ENCODE results near the gene ARHGEF16.

Gene ARHGEF16

DNA sequence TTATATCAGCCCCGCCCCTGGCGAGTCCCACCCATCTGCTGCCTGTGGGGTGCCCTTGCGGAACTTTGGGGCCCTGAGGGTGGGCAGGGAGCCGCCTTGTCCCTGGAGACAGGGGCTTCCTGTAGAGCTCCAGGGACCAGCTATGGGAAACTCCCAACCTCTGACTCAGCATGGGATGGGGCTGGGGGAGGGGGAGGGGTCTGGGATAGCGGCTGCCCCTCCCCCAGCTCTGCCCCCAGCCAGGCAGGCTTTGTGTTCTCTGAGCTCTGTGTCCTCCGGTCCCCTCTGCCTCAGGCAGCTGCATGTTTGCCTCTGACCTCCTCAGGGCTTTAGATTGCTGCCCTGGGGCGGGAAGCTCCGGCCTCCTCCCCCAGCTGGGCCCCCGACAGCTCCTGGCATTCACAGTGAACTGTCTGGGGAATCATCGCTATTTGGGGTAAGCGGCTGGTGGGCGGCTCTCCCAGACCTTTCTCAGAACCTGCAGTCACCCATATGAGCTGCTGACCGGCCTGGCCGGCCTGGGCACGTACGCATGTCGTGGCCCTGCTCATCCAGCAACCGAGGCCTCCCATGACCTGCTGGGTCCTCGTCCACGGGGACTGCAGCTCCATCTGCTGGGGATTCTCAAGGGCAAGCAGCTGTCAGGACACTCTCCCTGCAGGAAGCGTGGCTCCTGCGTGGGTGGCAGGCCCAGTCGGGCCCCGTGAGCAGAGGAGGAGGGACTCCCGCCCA is 17.1 kb downstream of the ARHGEF16 start:
- peak overlapping the region; percentile 67 for H3K27ac ChIP-seq (ENCODE audit: low read depth, low read length)
- H3K4me3 ChIP-seq (ENCODE audit: low read depth in 1 of 5, low read length in 5 of 5) = no peak overlapping the region
- H3K4me1 ChIP-seq (ENCODE audit: control insufficient read depth in 5 of 5, insufficient read depth in 5 of 5, low read length in 5 of 5) = peaks cover 3 to 54% (median 34%) of the 10 kb centered on the region in 5 donors
- H3K9me3 ChIP-seq (ENCODE audit: control insufficient read depth in 5 of 5, low read length in 5 of 5) = no peaks in the 10 kb centered on the region
- H3K36me3 ChIP-seq (ENCODE audit: control insufficient read depth in 5 of 5, insufficient read depth in 5 of 5, low read length in 5 of 5) = peaks cover 0 to 4% (median 0%) of the 10 kb centered on the region in 5 donors
- no peaks in the 10 kb centered on the region for H3K27me3 ChIP-seq (ENCODE audit: control insufficient read depth in 5 of 5, insufficient read depth in 4 of 5, low read length in 5 of 5)
- H3K9ac ChIP-seq (ENCODE audit: low read length in 5 of 5) = peak overlapping the region in 1 of 5 donors; percentile 53

DNA sequence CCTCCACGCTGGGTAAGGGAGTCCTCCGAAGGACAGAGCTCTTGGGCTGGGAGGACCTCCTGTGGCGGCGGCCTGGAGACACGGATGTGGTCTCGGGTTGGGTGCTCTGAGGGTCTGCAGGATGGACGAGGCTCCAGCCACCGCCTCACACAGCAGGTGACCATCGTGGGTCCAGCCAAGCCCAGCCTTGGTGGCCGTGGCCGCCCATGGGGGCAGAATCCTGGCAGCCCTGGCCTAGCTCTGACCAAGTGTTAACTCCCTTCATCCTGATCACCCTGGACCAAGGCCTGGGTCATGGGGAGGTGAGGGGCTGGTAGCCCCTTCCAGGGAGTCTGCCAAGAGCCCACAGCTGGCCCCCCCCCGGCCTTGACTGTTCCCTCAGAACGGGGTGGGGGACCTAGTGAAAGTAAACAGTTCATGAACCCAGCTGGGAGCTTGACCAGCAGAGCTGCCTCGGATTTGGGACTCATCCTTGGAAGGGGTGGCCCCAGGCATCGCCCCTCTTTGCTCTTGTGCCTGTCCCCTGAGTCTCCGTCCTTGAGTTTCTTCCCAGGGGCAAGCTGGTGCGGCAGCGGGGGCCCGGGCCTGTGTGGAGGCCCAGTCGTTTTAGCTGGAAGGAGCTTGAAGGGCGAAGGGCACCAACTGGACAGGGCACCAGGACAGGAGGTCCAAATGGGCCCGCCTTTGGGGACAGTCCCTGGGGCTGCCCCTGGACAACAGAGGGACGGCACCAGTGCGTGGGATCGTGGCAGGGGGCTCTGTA is 17.8 kb downstream of the ARHGEF16 start:
- H3K36me3 ChIP-seq (ENCODE audit: control insufficient read depth in 5 of 5, insufficient read depth in 5 of 5, low read length in 5 of 5) = peaks cover 0 to 4% (median 0%) of the 10 kb centered on the region in 5 donors
- H3K4me3 ChIP-seq (ENCODE audit: low read depth in 1 of 5, low read length in 5 of 5) = no peak overlapping the region
- H3K9ac ChIP-seq (ENCODE audit: low read length in 5 of 5) = peak overlapping the region in 1 of 5 donors; percentile 53
- H3K27me3 ChIP-seq (ENCODE audit: control insufficient read depth in 5 of 5, insufficient read depth in 4 of 5, low read length in 5 of 5) = no peaks in the 10 kb centered on the region
- peaks cover 3 to 47% (median 34%) of the 10 kb centered on the region in 5 donors for H3K4me1 ChIP-seq (ENCODE audit: control insufficient read depth in 5 of 5, insufficient read depth in 5 of 5, low read length in 5 of 5)
- no peaks in the 10 kb centered on the region for H3K9me3 ChIP-seq (ENCODE audit: control insufficient read depth in 5 of 5, low read length in 5 of 5)
- H3K27ac ChIP-seq (ENCODE audit: low read depth, low read length) = peak overlapping the region; percentile 67

DNA sequence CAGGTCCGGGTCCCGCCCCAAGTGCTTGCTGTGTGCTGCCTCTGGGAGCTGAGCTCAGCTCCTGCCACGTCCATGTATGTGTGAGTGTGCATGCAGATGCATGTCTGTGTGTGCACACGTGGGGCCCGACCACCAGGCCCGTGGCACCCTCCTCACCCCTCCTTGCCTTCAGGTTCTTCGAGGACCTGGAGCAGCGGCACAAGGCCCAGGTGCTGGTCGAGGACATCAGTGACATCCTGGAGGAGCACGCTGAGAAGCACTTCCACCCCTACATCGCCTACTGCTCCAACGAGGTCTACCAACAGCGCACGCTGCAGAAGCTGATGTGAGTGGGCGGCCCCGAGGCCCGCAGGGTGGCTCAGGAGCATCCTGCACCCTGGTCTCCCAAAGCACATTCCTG is 18.4 kb downstream of the ARHGEF16 start:
- Histone ChIP-seq H3K4me1 (ENCODE audit: control insufficient read depth in 5 of 5, insufficient read depth in 5 of 5, low read length in 5 of 5) (peaks cover 3 to 44% (median 34%) of the 10 kb centered on the region in 5 donors), H3K9ac (ENCODE audit: low read length in 5 of 5) (no peak overlapping the region), H3K4me3 (ENCODE audit: low read depth in 1 of 5, low read length in 5 of 5) (no peak overlapping the region), H3K27me3 (ENCODE audit: control insufficient read depth in 5 of 5, insufficient read depth in 4 of 5, low read length in 5 of 5) (no peaks in the 10 kb centered on the region), H3K36me3 (ENCODE audit: control insufficient read depth in 5 of 5, insufficient read depth in 5 of 5, low read length in 5 of 5) (peaks cover 0 to 4% (median 0%) of the 10 kb centered on the region in 5 donors), H3K9me3 (ENCODE audit: control insufficient read depth in 5 of 5, low read length in 5 of 5) (no peaks in the 10 kb centered on the region), H3K27ac (ENCODE audit: low read depth, low read length) (peak overlapping the region; percentile 37)

DNA sequence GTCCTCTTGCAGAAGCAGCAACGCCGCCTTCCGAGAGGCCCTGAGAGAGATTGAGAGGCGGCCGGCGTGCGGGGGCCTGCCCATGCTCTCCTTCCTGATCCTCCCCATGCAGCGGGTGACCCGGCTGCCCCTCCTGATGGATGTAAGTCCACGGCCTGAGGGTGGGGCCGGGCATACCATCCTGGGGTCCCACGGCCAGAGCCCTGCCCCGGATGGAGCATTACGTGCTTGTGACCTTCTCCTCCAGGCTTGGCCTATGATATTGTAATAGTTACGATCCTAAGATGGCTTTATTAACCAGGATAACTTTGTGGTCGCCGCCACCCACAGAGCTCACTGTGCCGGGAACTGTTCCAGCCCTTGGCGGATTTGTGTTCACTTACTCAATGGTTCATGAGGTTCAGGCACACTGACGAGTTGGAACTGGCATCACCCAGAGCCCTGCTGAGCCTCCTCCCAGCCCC is 18.9 kb downstream of the ARHGEF16 start:
- peaks cover 0 to 4% (median 2%) of the 10 kb centered on the region in 5 donors for H3K36me3 ChIP-seq (ENCODE audit: control insufficient read depth in 5 of 5, insufficient read depth in 5 of 5, low read length in 5 of 5)
- H3K27ac ChIP-seq (ENCODE audit: low read depth, low read length) = peak overlapping the region; percentile 37
- no peak overlapping the region for H3K4me3 ChIP-seq (ENCODE audit: low read depth in 1 of 5, low read length in 5 of 5)
- no peaks in the 10 kb centered on the region for H3K9me3 ChIP-seq (ENCODE audit: control insufficient read depth in 5 of 5, low read length in 5 of 5)
- no peak overlapping the region for H3K9ac ChIP-seq (ENCODE audit: low read length in 5 of 5)
- H3K4me1 ChIP-seq (ENCODE audit: control insufficient read depth in 5 of 5, insufficient read depth in 5 of 5, low read length in 5 of 5) = peaks cover 3 to 44% (median 34%) of the 10 kb centered on the region in 5 donors
- H3K27me3 ChIP-seq (ENCODE audit: control insufficient read depth in 5 of 5, insufficient read depth in 4 of 5, low read length in 5 of 5) = no peaks in the 10 kb centered on the region

DNA sequence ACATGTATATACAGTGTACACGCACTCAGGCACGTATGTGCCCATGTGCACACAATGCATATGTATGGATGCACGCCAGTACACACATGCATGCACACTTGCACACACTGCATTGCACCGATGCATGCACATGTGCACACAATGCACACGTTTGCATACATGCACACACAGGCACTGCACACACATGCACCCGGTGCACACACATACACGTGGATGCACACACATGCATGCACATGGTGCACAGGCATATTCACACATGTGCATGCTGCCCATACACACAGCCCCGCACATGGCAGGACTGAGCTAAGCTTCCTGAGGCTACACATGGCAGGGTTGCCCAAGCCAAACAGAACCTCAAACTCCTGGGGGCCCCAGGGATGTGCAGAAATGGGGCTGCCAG is 19.6 kb downstream of the ARHGEF16 start:
- peaks cover 3 to 44% (median 34%) of the 10 kb centered on the region in 5 donors for H3K4me1 ChIP-seq (ENCODE audit: control insufficient read depth in 5 of 5, insufficient read depth in 5 of 5, low read length in 5 of 5)
- no peaks in the 10 kb centered on the region for H3K27me3 ChIP-seq (ENCODE audit: control insufficient read depth in 5 of 5, insufficient read depth in 4 of 5, low read length in 5 of 5)
- H3K36me3 ChIP-seq (ENCODE audit: control insufficient read depth in 5 of 5, insufficient read depth in 5 of 5, low read length in 5 of 5) = peaks cover 0 to 4% (median 2%) of the 10 kb centered on the region in 5 donors
- no peaks in the 10 kb centered on the region for H3K9me3 ChIP-seq (ENCODE audit: control insufficient read depth in 5 of 5, low read length in 5 of 5)
- no peak overlapping the region for H3K27ac ChIP-seq (ENCODE audit: low read depth, low read length)
- peak overlapping the region in 1 of 5 donors; percentile 35 for H3K4me3 ChIP-seq (ENCODE audit: low read depth in 1 of 5, low read length in 5 of 5)
- H3K9ac ChIP-seq (ENCODE audit: low read length in 5 of 5) = no peak overlapping the region

DNA sequence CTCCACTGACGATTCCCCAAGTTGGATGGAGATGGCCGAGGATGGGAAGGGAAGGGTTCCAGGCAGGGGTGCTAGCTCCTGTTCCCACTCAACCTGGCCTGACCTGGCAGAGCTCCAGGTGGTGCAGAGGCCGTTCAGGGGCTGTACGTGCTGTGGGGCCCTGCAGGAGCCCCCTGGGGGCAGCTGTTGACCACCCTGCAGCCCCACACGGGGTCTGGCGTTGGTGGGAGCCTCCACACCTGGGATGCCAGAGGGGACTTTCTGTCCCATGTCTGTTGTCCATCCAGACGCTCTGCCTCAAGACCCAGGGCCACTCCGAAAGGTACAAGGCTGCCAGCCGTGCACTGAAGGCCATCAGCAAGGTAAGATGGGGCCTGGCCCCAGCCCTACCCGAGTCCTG is 20.0 kb downstream of the ARHGEF16 start:
- Histone ChIP-seq H3K4me1 (ENCODE audit: control insufficient read depth in 5 of 5, insufficient read depth in 5 of 5, low read length in 5 of 5) (peaks cover 3 to 44% (median 34%) of the 10 kb centered on the region in 5 donors), H3K4me3 (ENCODE audit: low read depth in 1 of 5, low read length in 5 of 5) (no peak overlapping the region), H3K9ac (ENCODE audit: low read length in 5 of 5) (no peak overlapping the region), H3K36me3 (ENCODE audit: control insufficient read depth in 5 of 5, insufficient read depth in 5 of 5, low read length in 5 of 5) (peaks cover 0 to 4% (median 2%) of the 10 kb centered on the region in 5 donors), H3K27ac (ENCODE audit: low read depth, low read length) (no peak overlapping the region), H3K27me3 (ENCODE audit: control insufficient read depth in 5 of 5, insufficient read depth in 4 of 5, low read length in 5 of 5) (no peaks in the 10 kb centered on the region), H3K9me3 (ENCODE audit: control insufficient read depth in 5 of 5, low read length in 5 of 5) (no peaks in the 10 kb centered on the region)

DNA sequence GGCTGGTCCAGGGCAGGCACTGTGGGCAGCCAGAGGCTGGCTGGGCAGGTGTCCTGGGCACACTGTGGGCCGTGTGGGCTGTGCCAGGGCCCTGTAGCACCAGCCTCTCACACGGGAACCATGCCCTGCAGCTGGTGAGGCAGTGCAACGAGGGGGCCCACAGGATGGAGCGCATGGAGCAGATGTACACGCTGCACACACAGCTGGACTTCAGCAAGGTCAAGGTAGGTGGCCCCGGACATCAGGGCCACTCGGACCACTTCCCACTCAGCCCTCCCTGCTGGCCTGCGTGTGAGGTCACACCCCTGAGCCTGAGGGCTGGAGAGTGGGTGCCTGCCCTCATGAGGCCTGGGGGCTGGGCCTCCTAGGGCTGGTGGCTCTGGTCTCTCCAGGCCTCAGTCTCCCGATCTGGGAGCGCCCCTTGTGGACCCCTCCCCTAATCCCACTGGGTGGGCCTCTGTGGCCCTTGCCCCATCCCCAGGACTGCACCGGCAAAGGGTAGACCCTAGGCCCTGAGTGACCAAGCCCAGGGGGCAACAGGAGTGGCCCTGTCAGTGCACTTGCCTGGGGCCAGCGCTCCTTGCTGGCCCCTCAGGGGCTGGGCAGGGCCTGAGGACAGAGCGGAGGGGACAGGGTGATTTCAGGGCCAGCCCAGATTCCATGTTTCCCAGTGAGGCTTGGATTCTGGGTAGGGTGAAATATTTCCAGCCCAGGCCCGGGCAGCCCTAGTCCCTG is 21.5 kb downstream of the ARHGEF16 start:
- Histone ChIP-seq H3K27me3 (ENCODE audit: control insufficient read depth in 5 of 5, insufficient read depth in 4 of 5, low read length in 5 of 5) (no peaks in the 10 kb centered on the region), H3K4me3 (ENCODE audit: low read depth in 1 of 5, low read length in 5 of 5) (no peak overlapping the region), H3K9ac (ENCODE audit: low read length in 5 of 5) (no peak overlapping the region), H3K36me3 (ENCODE audit: control insufficient read depth in 5 of 5, insufficient read depth in 5 of 5, low read length in 5 of 5) (peaks cover 0 to 4% (median 2%) of the 10 kb centered on the region in 5 donors), H3K27ac (ENCODE audit: low read depth, low read length) (no peak overlapping the region), H3K9me3 (ENCODE audit: control insufficient read depth in 5 of 5, low read length in 5 of 5) (no peaks in the 10 kb centered on the region), H3K4me1 (ENCODE audit: control insufficient read depth in 5 of 5, insufficient read depth in 5 of 5, low read length in 5 of 5) (peaks cover 3 to 42% (median 30%) of the 10 kb centered on the region in 5 donors)

DNA sequence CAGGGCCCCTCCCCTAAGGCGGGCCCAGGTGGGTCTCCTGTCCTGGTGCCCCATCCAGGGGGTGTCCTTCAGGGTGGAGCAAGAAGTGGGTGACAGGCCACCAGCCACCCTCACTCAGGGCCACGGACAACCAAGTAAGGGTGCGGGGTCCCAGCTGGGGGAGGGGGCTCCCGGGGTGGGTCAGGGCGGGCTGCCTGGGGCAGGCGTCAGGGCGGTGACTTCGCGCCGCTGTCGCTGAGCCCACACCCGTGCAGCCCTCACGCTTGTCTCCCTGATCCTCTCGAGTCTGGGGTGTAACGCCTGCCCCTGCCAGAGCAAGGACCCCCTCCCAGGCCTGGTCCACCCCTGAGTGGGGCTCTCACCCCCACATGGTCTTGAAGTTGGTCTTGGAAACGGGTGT is 22.2 kb downstream of the ARHGEF16 start:
- H3K4me1 ChIP-seq (ENCODE audit: control insufficient read depth in 5 of 5, insufficient read depth in 5 of 5, low read length in 5 of 5) = peaks cover 3 to 38% (median 23%) of the 10 kb centered on the region in 5 donors
- H3K27ac ChIP-seq (ENCODE audit: low read depth, low read length) = no peak overlapping the region
- H3K9me3 ChIP-seq (ENCODE audit: control insufficient read depth in 5 of 5, low read length in 5 of 5) = no peaks in the 10 kb centered on the region
- H3K36me3 ChIP-seq (ENCODE audit: control insufficient read depth in 5 of 5, insufficient read depth in 5 of 5, low read length in 5 of 5) = peaks cover 0 to 4% (median 2%) of the 10 kb centered on the region in 5 donors
- H3K27me3 ChIP-seq (ENCODE audit: control insufficient read depth in 5 of 5, insufficient read depth in 4 of 5, low read length in 5 of 5) = peaks cover 0 to 4% (median 0%) of the 10 kb centered on the region in 5 donors
- H3K4me3 ChIP-seq (ENCODE audit: low read depth in 1 of 5, low read length in 5 of 5) = no peak overlapping the region
- no peak overlapping the region for H3K9ac ChIP-seq (ENCODE audit: low read length in 5 of 5)

DNA sequence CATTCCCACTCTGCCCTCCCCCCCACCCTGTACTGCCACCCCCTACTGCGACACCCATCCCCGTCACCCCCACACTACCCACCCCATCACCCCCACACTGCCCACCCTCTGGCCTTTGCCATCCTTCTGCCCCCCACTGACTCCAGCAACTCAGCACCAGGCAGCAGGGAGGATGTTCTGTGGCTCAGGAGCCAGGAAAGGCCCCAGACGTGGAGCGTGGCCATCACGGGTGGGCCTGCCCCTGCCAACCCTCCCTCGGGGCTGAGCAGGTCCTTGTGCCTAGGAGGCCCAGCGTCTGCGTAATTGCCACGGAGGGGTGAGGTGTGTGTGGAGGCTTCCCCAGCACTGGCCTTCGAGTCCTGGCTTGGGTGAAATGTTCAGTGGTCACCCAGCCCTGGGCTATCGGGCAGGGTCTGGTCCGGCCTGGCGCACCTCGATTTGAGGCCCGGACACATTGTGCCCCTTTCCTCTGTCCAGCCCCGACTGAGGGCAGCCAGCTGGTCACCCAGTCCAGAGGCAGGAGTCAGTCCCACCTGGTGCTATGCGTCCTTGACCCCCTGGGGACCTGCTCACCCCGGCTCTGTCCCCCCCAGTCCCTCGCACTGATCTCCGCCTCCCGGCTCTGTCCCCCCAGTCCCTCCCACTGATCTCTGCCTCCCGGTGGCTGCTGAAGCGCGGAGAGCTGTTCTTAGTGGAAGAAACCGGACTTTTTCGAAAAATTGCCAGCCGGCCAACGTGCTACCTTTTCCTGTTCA is 23.0 kb downstream of the ARHGEF16 start:
- H3K27ac ChIP-seq (ENCODE audit: low read depth, low read length) = no peak overlapping the region
- peaks cover 0 to 6% (median 0%) of the 10 kb centered on the region in 5 donors for H3K27me3 ChIP-seq (ENCODE audit: control insufficient read depth in 5 of 5, insufficient read depth in 4 of 5, low read length in 5 of 5)
- H3K9ac ChIP-seq (ENCODE audit: low read length in 5 of 5) = no peak overlapping the region
- H3K36me3 ChIP-seq (ENCODE audit: control insufficient read depth in 5 of 5, insufficient read depth in 5 of 5, low read length in 5 of 5) = peaks cover 0 to 4% (median 2%) of the 10 kb centered on the region in 5 donors
- peaks cover 3 to 36% (median 15%) of the 10 kb centered on the region in 5 donors for H3K4me1 ChIP-seq (ENCODE audit: control insufficient read depth in 5 of 5, insufficient read depth in 5 of 5, low read length in 5 of 5)
- no peak overlapping the region for H3K4me3 ChIP-seq (ENCODE audit: low read depth in 1 of 5, low read length in 5 of 5)
- H3K9me3 ChIP-seq (ENCODE audit: control insufficient read depth in 5 of 5, low read length in 5 of 5) = no peaks in the 10 kb centered on the region

Measured in subcutaneous abdominal adipose tissue (tissue), 5 donors.